ENCODE measurements around the gene MEI1.

- TF ChIP-seq RFX5 (IDR thresholded peaks at IDR 0.05; ENCODE audit: low read depth, low read length) = no peak
- TF ChIP-seq CTCF (conservative IDR thresholded peaks at IDR 0.05; ENCODE audit: low read depth, low read length) = no peak
- TF ChIP-seq CEBPB (IDR thresholded peaks at IDR 0.05; ENCODE audit: low read depth, low read length) = no peak
- TF ChIP-seq POLR2A (IDR thresholded peaks at IDR 0.05; ENCODE audit: low read depth, low read length) = no peak
- TF ChIP-seq USF2 (IDR thresholded peaks at IDR 0.05; ENCODE audit: low read depth, low read length) = no peak
- no peak for TF ChIP-seq RAD21 (IDR thresholded peaks at IDR 0.05; ENCODE audit: low read length)
- TF ChIP-seq SMC3 (IDR thresholded peaks at IDR 0.05; ENCODE audit: low read depth, low read length) = no peak
- TF ChIP-seq BHLHE40 (IDR thresholded peaks at IDR 0.05; ENCODE audit: low read depth, low read length) = no peak
- TF ChIP-seq FOS (IDR thresholded peaks at IDR 0.05; ENCODE audit: low read depth, low read length) = no peak
- no peak for TF ChIP-seq RCOR1 (IDR thresholded peaks at IDR 0.05; ENCODE audit: insufficient replicate concordance, low read length)
- TF ChIP-seq CHD1 (IDR thresholded peaks at IDR 0.05; ENCODE audit: low read depth, low read length) = no peak
- no peak for TF ChIP-seq MAFK (IDR thresholded peaks at IDR 0.05; ENCODE audit: low read depth, low read length)
These were observed 16.3 kb upstream of the MEI1 start for GRCh38 chr22:41683052-41683451.
